HG03135 (cell line): ENCODE results near the gene SGMS1.
A peak's percentile ranks its signal among the peaks of the same experiment; 100 is the strongest.
"Not testable (repeated sequence)": the region's sequence is repeated elsewhere in the genome, so short reads cannot be mapped to it uniquely, and the experiment has no call there.

ENCODE experiments used
- ATAC-seq: cut with Tn5 transposase; IDR thresholded peaks from one replicate; pipeline ENCODE4 v1.9.1; 2021; ENCODE audit warnings: mild to moderate bottlenecking, moderate library complexity; ENCODE audit not compliant: unreplicated experiment

The SGMS1 gene

GRCh38 chr10:50431791-50432190 is 192.0 kb downstream of the SGMS1 start:
- ATAC-seq, result peak; percentile 73

GRCh38 chr10:50431133-50431532 is 192.6 kb downstream of the SGMS1 start:
- ATAC-seq, result no peak

GRCh38 chr10:50426485-50426884 is 197.3 kb downstream of the SGMS1 start:
- ATAC-seq, result peak; percentile 72

- not testable (repeated sequence) for ATAC-seq
Measured at GRCh38 chr10:50425215-50425614, 198.5 kb downstream of the SGMS1 start.

GRCh38 chr10:50423448-50423847 is 200.3 kb downstream of the SGMS1 start:
- no peak for ATAC-seq

- ATAC-seq, result no peak
Measured at GRCh38 chr10:50422259-50422658, 201.5 kb downstream of the SGMS1 start.

GRCh38 chr10:50421026-50421719 is 202.6 kb downstream of the SGMS1 start:
- ATAC-seq, result peak; percentile 35

GRCh38 chr10:50420196-50420595 is 203.6 kb downstream of the SGMS1 start:
- no peak for ATAC-seq

- ATAC-seq, result no peak
Measured at GRCh38 chr10:50419756-50420155, 204.0 kb downstream of the SGMS1 start.

GRCh38 chr10:50419091-50419490 is 204.7 kb downstream of the SGMS1 start:
- ATAC-seq, result no peak

- peak; percentile 83 for ATAC-seq
Measured at GRCh38 chr10:50417886-50418830, 205.6 kb downstream of the SGMS1 start.

GRCh38 chr10:50417486-50417885 is 206.3 kb downstream of the SGMS1 start:
- ATAC-seq, result peak; percentile 16

- no peak for ATAC-seq
Measured at GRCh38 chr10:50416881-50417280, 206.9 kb downstream of the SGMS1 start.

GRCh38 chr10:50416181-50416824 is 207.5 kb downstream of the SGMS1 start:
- no peak for ATAC-seq

GRCh38 chr10:50415292-50415691 is 208.5 kb downstream of the SGMS1 start:
- ATAC-seq, result no peak

GRCh38 chr10:50410066-50410811 is 213.5 kb downstream of the SGMS1 start:
- no peak for ATAC-seq

GRCh38 chr10:50407076-50407801 is 216.5 kb downstream of the SGMS1 start:
- ATAC-seq, result no peak

- no peak for ATAC-seq
Measured at GRCh38 chr10:50406457-50407070, 217.2 kb downstream of the SGMS1 start.

- no peak for ATAC-seq
Measured at GRCh38 chr10:50405723-50406122, 218.0 kb downstream of the SGMS1 start.
